ENCODE data around the gene GARIN5A. TPM values are rescaled to one million over a fixed set of nuclear protein-coding genes. Genes with fewer than 3 reads are reported as not detected.

Gene GARIN5A
- total RNA-seq, 3 donors from 2014 or later, result 1.7 to 3.0 (median 2.6) TPM

GRCh38 chr19:50505856-50506611, 29.4 kb upstream of the GARIN5A start:
- intact Hi-C loops (cut with DNase I, micrococcal nuclease), result no loop called here
- Histone ChIP-seq H3K4me3 (no peak overlapping the region), H3K9me3 (no peaks in the 10 kb centered on the region), H3K36me3 (ENCODE audit: low read depth) (no peaks in the 10 kb centered on the region), H3K4me1 (ENCODE audit: low read depth) (peaks cover 5% of the 10 kb centered on the region)
- TF ChIP-seq CTCF (IDR thresholded peaks at IDR 0.05), result no peak
- DNase-seq (peak in 1 of 3 donors; percentile 55), ATAC-seq (no peak)

- ATAC-seq (no peak), DNase-seq (peak in 1 of 3 donors; percentile 48)
- Histone ChIP-seq H3K4me1 (ENCODE audit: low read depth) (no peaks in the 10 kb centered on the region), H3K4me3 (no peak overlapping the region), H3K9me3 (no peaks in the 10 kb centered on the region), H3K36me3 (ENCODE audit: low read depth) (no peaks in the 10 kb centered on the region)
- intact Hi-C loops (cut with DNase I, micrococcal nuclease), result no loop called here
- no peak for TF ChIP-seq CTCF (IDR thresholded peaks at IDR 0.05)
Measured at GRCh38 chr19:50501568-50502475, 25.2 kb upstream of the GARIN5A start.

- no peaks in the 10 kb centered on the region for H3K36me3 ChIP-seq (ENCODE audit: low read depth)
- H3K9me3 ChIP-seq, result no peaks in the 10 kb centered on the region
- intact Hi-C loops (cut with DNase I, micrococcal nuclease), result no loop called here
- peak in 1 of 3 donors; percentile 31 for DNase-seq
- no peak for TF ChIP-seq CTCF (IDR thresholded peaks at IDR 0.05)
- ATAC-seq, result peak; percentile 55
- no peaks in the 10 kb centered on the region for H3K4me1 ChIP-seq (ENCODE audit: low read depth)
- no peak overlapping the region for H3K4me3 ChIP-seq
Measured at GRCh38 chr19:50501186-50501567, 24.5 kb upstream of the GARIN5A start.

- Histone ChIP-seq H3K9me3 (no peaks in the 10 kb centered on the region), H3K36me3 (ENCODE audit: low read depth) (no peaks in the 10 kb centered on the region), H3K4me1 (ENCODE audit: low read depth) (no peaks in the 10 kb centered on the region), H3K4me3 (no peak overlapping the region)
- DNase-seq (peak in 1 of 3 donors; percentile 28), ATAC-seq (peak; percentile 26)
- intact Hi-C loops (cut with DNase I, micrococcal nuclease), result no loop called here
- no peak for TF ChIP-seq CTCF (IDR thresholded peaks at IDR 0.05)
Measured at GRCh38 chr19:50500753-50501151, 24.1 kb upstream of the GARIN5A start.

- ATAC-seq (peak; percentile 34), DNase-seq (peak in 1 of 3 donors; percentile 48)
- intact Hi-C loops (cut with DNase I, micrococcal nuclease), result no loop called here
- TF ChIP-seq CTCF (IDR thresholded peaks at IDR 0.05), result no peak
- Histone ChIP-seq H3K4me3 (no peak overlapping the region), H3K9me3 (no peaks in the 10 kb centered on the region), H3K36me3 (ENCODE audit: low read depth) (no peaks in the 10 kb centered on the region), H3K4me1 (ENCODE audit: low read depth) (no peaks in the 10 kb centered on the region)
Measured at GRCh38 chr19:50500060-50500752, 23.6 kb upstream of the GARIN5A start.

Data from mucosa of descending colon (tissue), 3 donors.